Bronchial epithelial cell (primary cell): ENCODE data around the gene WDR53. TPM values are rescaled to one million over a fixed set of nuclear protein-coding genes. Genes with fewer than 3 reads are reported as not detected.
"Not testable (repeated sequence)": the region's sequence is repeated elsewhere in the genome, so short reads cannot be mapped to it uniquely, and the experiment has no call there.

Experiments
- DNase-seq: peaks from one replicate; pipeline ENCODE4 v3.0.0-alpha.2; 2010; ENCODE audit warnings: low read depth
- FAIRE-seq: peaks from 2 replicates; lab custom pipeline; 2011; peaks lifted over from hg19 to GRCh38; lab: Jason Lieb, UNC
- H3K27me3 ChIP-seq: 2 replicates; pipeline ENCODE4 v1.5.1; 2011; ENCODE audit warnings: low read length; ENCODE audit not compliant: control insufficient read depth, insufficient read depth
- H3K36me3 ChIP-seq: 2 replicates; pipeline ENCODE4 v1.5.1; 2011; ENCODE audit warnings: low read length; ENCODE audit not compliant: control insufficient read depth, insufficient read depth
- H3K4me3 ChIP-seq: 2 replicates; pipeline ENCODE4 v1.5.1; 2011; ENCODE audit warnings: mild to moderate bottlenecking, low read depth, low read length, control low read depth
- total RNA-seq: library from RNA; depleted of rRNA; stranded (reverse); fragments of >200 nt; gene quantifications from 2 replicates; pipeline ENCODE4 v1.2.1, GENCODE V29; 2014
- TF ChIP-seq, protein P1 (sequence below): IDR thresholded peaks from 2 replicates; pipeline ENCODE4 v1.5.1; 2011; ENCODE audit warnings: mild to moderate bottlenecking, moderate library complexity, low read length, control low read depth, inconsistent platforms; ENCODE audit not compliant: insufficient read depth, severe bottlenecking

WDR53 gene
- total RNA-seq = 9.5 and 14.6 TPM in 2 replicates

GRCh38 chr3:196568246-196569002 lies at the start of gene WDR53, which contains the start of gene FBXO45:
TSS of gene WDR53 (minus strand) at chr3:196568554. CDS start at chr3:196561475, 7,079 bp downstream.
TSS of gene FBXO45 (plus strand) at chr3:196568660. CDS start at chr3:196568985, 325 bp downstream.
- peak; percentile 90 for DNase-seq
- TF ChIP-seq, protein P1, sequence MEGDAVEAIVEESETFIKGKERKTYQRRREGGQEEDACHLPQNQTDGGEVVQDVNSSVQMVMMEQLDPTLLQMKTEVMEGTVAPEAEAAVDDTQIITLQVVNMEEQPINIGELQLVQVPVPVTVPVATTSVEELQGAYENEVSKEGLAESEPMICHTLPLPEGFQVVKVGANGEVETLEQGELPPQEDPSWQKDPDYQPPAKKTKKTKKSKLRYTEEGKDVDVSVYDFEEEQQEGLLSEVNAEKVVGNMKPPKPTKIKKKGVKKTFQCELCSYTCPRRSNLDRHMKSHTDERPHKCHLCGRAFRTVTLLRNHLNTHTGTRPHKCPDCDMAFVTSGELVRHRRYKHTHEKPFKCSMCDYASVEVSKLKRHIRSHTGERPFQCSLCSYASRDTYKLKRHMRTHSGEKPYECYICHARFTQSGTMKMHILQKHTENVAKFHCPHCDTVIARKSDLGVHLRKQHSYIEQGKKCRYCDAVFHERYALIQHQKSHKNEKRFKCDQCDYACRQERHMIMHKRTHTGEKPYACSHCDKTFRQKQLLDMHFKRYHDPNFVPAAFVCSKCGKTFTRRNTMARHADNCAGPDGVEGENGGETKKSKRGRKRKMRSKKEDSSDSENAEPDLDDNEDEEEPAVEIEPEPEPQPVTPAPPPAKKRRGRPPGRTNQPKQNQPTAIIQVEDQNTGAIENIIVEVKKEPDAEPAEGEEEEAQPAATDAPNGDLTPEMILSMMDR = no peak
- H3K36me3 ChIP-seq = no peaks in the 10 kb centered on the region
- no peaks in the 10 kb centered on the region for H3K27me3 ChIP-seq
- no peak for FAIRE-seq
- peak within 1 kb of the TSS; percentile 89 for H3K4me3 ChIP-seq

DNA sequence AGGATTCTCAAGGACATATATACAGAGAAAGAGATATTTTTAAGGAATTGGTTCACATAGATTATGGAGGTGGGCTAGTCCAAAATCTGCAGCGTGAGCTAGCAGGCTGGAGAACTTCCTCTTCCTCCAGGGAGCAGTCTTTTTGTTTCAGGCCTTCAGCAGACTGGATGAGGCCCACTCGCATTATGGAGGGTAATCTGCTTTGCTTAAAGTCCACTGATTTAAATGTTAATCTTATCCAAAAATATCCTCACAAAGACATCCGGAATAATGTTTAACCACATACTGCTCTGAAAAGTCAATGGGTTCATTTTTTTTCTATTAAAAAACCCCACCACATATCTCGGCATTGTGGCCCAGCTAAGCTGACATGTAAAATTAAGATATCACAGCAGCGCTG lies 48.9 kb upstream of the WDR53 start:
- Histone ChIP-seq H3K27me3 (no peaks in the 10 kb centered on the region), H3K4me3 (no peak overlapping the region), H3K36me3 (no peaks in the 10 kb centered on the region)
- TF ChIP-seq, protein P1 = no peak
- DNase-seq (no peak), FAIRE-seq (no peak)

DNA sequence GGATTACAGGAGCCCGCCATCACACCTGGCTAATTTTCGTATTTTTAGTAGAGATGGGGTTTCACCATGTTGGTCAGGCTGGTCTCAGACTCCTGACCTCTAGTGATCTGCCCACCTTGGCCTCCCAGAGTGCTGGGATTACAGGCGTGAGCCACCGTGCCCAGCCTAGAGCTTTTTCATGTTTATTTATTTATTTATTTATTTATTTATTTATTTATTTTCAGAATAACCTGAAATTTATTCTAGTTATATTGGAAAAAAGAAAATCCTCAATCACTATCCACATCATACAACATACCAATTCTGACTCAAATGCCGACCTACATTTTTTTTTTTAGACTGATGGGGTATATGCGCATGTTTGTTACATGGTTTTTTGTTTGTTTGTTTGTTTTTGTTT lies 46.9 kb upstream of the WDR53 start:
- H3K4me3 ChIP-seq, DNase-seq, FAIRE-seq, H3K27me3 ChIP-seq, H3K36me3 ChIP-seq: not testable (repeated sequence)

DNA sequence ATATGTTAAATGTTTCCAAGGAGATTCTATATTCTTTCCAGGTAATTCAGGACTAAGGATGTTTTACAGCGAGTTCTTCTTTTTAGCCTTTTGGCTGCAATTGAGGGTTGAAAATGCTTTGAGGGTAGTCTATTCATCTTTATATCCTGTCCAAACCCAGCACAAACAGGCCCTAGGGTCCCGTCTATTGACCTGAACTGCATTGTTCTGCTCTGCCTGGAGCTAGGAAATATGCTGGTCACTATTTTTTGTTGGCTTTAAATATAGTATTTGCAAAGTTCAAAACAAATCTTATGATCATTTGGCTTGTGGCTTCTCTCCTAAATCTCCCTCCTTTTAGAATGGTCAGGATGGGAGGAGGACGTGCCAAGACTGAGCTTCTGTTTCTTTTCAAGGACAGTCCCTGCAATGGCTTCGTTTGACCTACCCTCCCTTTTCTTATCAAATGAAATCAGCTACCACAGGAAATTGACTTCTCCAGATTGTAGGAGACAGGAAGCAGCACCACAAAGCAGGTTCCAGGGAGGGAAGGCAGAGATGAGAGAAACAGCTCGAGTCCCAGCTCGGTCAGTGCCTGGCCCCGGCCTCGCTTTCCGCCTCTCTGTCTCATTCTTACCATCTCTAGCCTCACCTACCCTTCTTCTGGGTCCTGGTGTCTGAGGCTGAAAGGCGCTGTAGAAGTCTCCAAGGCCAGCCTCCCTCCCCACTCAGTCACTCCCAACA lies 43.6 kb upstream of the WDR53 start:
- no peak for FAIRE-seq
- DNase-seq = no peak
- H3K4me3 ChIP-seq = no peak overlapping the region
- H3K27me3 ChIP-seq = no peaks in the 10 kb centered on the region
- TF ChIP-seq, protein P1 = no peak
- no peaks in the 10 kb centered on the region for H3K36me3 ChIP-seq

GRCh38 chr3:196609805-196610515 lies 41.6 kb upstream of the WDR53 start:
- Histone ChIP-seq H3K4me3 (no peak overlapping the region), H3K27me3 (no peaks in the 10 kb centered on the region), H3K36me3 (no peaks in the 10 kb centered on the region)
- no peak for DNase-seq
- TF ChIP-seq, protein P1 = no peak
- no peak for FAIRE-seq

DNA sequence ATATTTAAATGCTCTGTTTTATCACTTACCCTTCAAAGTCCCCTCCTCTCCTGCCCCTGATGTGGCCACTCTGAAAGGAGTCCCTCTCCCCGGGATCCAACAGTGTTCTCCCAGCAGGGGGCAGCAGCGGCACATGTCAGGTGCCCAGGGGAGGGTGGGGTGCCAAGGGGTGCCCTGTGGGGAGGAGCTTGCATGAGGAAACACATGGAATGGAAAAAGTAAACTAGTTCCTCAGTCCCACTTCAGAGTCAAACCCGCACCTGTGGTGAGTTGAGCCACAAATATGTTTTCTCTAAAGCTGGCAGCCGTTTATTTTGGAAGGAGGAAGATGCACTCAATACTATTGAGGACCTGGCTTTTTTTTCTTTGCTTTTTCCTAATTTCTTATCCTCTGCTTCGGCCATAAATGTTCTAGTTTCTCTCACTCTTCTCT lies 41.0 kb upstream of the WDR53 start:
- FAIRE-seq (no peak), DNase-seq (peak; percentile 60)
- H3K36me3 ChIP-seq = no peaks in the 10 kb centered on the region
- TF ChIP-seq, protein P1 = peak; percentile 76
- H3K4me3 ChIP-seq = no peak overlapping the region
- H3K27me3 ChIP-seq = no peaks in the 10 kb centered on the region
